GM12878 (cell line): ENCODE data around the gene HK1. TPM values are rescaled to one million over a fixed set of nuclear protein-coding genes. Genes with fewer than 3 reads are reported as not detected.

ENCODE experiments used
- ATAC-seq: fragments of 200-7000 bp; cut with Tn5 transposase; 3 replicates; pipeline ENCODE4 v1.9.1; 2020; ENCODE audit warnings: mild to moderate bottlenecking, moderate library complexity
- BruUV-seq: library from RNA; stranded (reverse); fragments of 400-500 nt; replicated peaks from 2 replicates; lab custom pipeline; 2021; lab: Mats Ljungman, UMichigan
- CTCF ChIA-PET: fragments of 300-600 bp; sonication (Branson Sonifier 250); formaldehyde crosslinking; extraction: SDS; loops from one replicate; lab custom pipeline; 2021; ENCODE audit warnings: inconsistent platforms; lab: Yijun Ruan, JAX
- POLR2A ChIA-PET: fragments of 350-600 bp; formaldehyde crosslinking; extraction: SDS; loops from one replicate; lab custom pipeline; 2021; ENCODE audit warnings: inconsistent platforms; lab: Charles Lee
- RAD21 ChIA-PET: fragments of 300-600 bp; sonication (Branson Sonifier 250); formaldehyde crosslinking; loops from one replicate; lab custom pipeline; 2023; ENCODE audit warnings: antibody characterized with exemption; ENCODE audit not compliant: unreplicated experiment; lab: Charles Lee
- SMC1A ChIA-PET: fragments of 300-600 bp; sonication (Branson Sonifier 250); formaldehyde crosslinking; loops from one replicate; lab custom pipeline; 2023; ENCODE audit not compliant: unreplicated experiment, uncharacterized antibody; lab: Charles Lee
- DNase-seq: peaks from one replicate; pipeline ENCODE4 v3.0.0-alpha.2; 2011; ENCODE audit warnings: low read depth, low spot score
- FAIRE-seq: peaks from 3 replicates; lab custom pipeline; 2011; peaks lifted over from hg19 to GRCh38; lab: Jason Lieb, UNC
- H2AFZ ChIP-seq: 2 replicates; pipeline ENCODE4 v1.6.0; 2011; ENCODE audit warnings: low read depth, low read length, control low read depth; ENCODE audit not compliant: control insufficient read depth
- H3K27ac ChIP-seq: 2 replicates; pipeline ENCODE4 v1.5.1; 2011; ENCODE audit warnings: control low read depth; ENCODE audit not compliant: control insufficient read depth, insufficient read depth
- H3K27me3 ChIP-seq, 2 experiments: replicated peaks in 1 of 2; 2 replicates each; pipeline versions ENCODE4 v1.6.0 to v1.6.1; 2011; ENCODE audit warnings: low read length in 1 of 2; ENCODE audit not compliant: control insufficient read depth in 2 of 2, insufficient read depth in 2 of 2
- H3K36me3 ChIP-seq, 2 experiments: 2 replicates each; pipeline ENCODE4 v1.5.1; 2011; ENCODE audit warnings: low read length in 1 of 2; ENCODE audit not compliant: control insufficient read depth in 2 of 2, insufficient read depth in 2 of 2
- H3K4me1 ChIP-seq: 2 replicates; pipeline ENCODE4 v1.6.1; 2011; ENCODE audit warnings: mild to moderate bottlenecking, low read length, moderate library complexity, mixed read lengths; ENCODE audit not compliant: control insufficient read depth, insufficient read depth
- H3K4me2 ChIP-seq: 2 replicates; pipeline ENCODE4 v1.6.0; 2011; ENCODE audit warnings: control low read depth; ENCODE audit not compliant: control insufficient read depth, insufficient read depth
- H3K4me3 ChIP-seq: fragments of 200-600 bp; sonication (generic); 2 replicates; pipeline ENCODE4 v1.5.1; 2016
- H3K79me2 ChIP-seq: 2 replicates; pipeline ENCODE4 v1.6.0; 2011; ENCODE audit warnings: low read length; ENCODE audit not compliant: control insufficient read depth, insufficient read depth
- H3K9ac ChIP-seq: 2 replicates; pipeline ENCODE4 v1.8.0; 2011; ENCODE audit warnings: low read length, control low read depth, mixed read lengths; ENCODE audit not compliant: control insufficient read depth, insufficient read depth
- H3K9me3 ChIP-seq: replicated peaks from 3 replicates; pipeline ENCODE4 v1.5.1; 2011; ENCODE audit warnings: mild to moderate bottlenecking, low read length; ENCODE audit not compliant: control insufficient read depth, insufficient read depth
- H4K20me1 ChIP-seq: 2 replicates; pipeline ENCODE4 v1.6.0; 2011; ENCODE audit not compliant: control insufficient read depth, insufficient read depth
- CHD1 ChIP-seq: IDR thresholded peaks from 2 replicates; pipeline ENCODE4 v1.6.1; 2012; ENCODE audit warnings: low read depth, low read length, improper control_type of control experiment
- CREB1 ChIP-seq: IDR thresholded peaks from 2 replicates; pipeline ENCODE4 v1.6.1; 2012; ENCODE audit warnings: low read depth, mild to moderate bottlenecking, inconsistent platforms
- EP300 ChIP-seq, 2 experiments: fragments of 150-350 bp in 1 of 2; IDR thresholded peaks; 2 replicates each; pipeline ENCODE4 v1.6.1; 2011 to 2012; ENCODE audit warnings: low read depth in 2 of 2, low read length in 2 of 2, borderline replicate concordance in 1 of 2, improper control_type of control experiment in 1 of 2, inconsistent platforms in 1 of 2; ENCODE audit not compliant: control insufficient read depth in 1 of 2
- ETV6 ChIP-seq, 2 experiments: fragments of 450-650 bp in 1 of 2; IDR thresholded peaks in 1 of 2; conservative IDR thresholded peaks in 1 of 2; 2 replicates each; pipeline ENCODE4 v1.6.1; 2014; ENCODE audit warnings: antibody characterized with exemption in 1 of 2, borderline replicate concordance in 1 of 2, low read depth in 1 of 2, mild to moderate bottlenecking in 1 of 2, moderate library complexity in 1 of 2
- LARP7 ChIP-seq: fragments of 450-650 bp; IDR thresholded peaks from 2 replicates; pipeline ENCODE4 v1.6.1; 2017; ENCODE audit warnings: mild to moderate bottlenecking
- PAX5 ChIP-seq: IDR thresholded peaks from 2 replicates; pipeline ENCODE4 v1.6.1; 2011; ENCODE audit warnings: low read depth, low read length, borderline replicate concordance
- POLR2AphosphoS2 ChIP-seq: IDR thresholded peaks from 2 replicates; pipeline ENCODE4 v1.6.1; 2011; ENCODE audit warnings: low read depth, mild to moderate bottlenecking, low read length, improper control_type of control experiment, moderate library complexity
- SUPT20H ChIP-seq: IDR thresholded peaks from 2 replicates; pipeline ENCODE4 v1.6.1; 2011; ENCODE audit warnings: low read depth, mild to moderate bottlenecking, low read length, moderate library complexity, borderline replicate concordance; ENCODE audit not compliant: control insufficient read depth
- ZBED1 ChIP-seq: IDR thresholded peaks from 2 replicates; pipeline ENCODE4 v1.6.1; 2016; ENCODE audit warnings: borderline replicate concordance
- ZBTB40 ChIP-seq: fragments of 450-650 bp; IDR thresholded peaks from 2 replicates; pipeline ENCODE4 v1.6.1; 2016; ENCODE audit warnings: mild to moderate bottlenecking, moderate library complexity, borderline replicate concordance
- WGBS: methylation state at CpG from one replicate; pipeline ENCODE4 v1.1.6; 2016; ENCODE audit warnings: low lambda C conversion rate; ENCODE audit not compliant: insufficient replicate concordance, insufficient coverage; ENCODE audit errors: missing lambda C conversion rate; 5-methylcytosine and 5-hydroxymethylcytosine counted together
- in situ Hi-C: fragments of 300-500 bp; cut with MboI; formaldehyde crosslinking; loops from 9 replicates; pipeline ENCODE4 v1.14.3; 2018; ENCODE audit warnings: mixed read lengths
- intact Hi-C: fragments of 100-400 bp; cut with micrococcal nuclease; formaldehyde crosslinking; loops from one replicate; pipeline ENCODE4 v1.14.2; 2022; ENCODE audit not compliant: unreplicated experiment
- polyA plus RNA-seq, 11 experiments: library from polyadenylated mRNA; depleted of rRNA in 4 of 11; unstranded in 6 of 11; stranded (reverse) in 5 of 11; fragments of >200 nt; fragmentation: Nextera tagmentation in 4 of 11; fragmentation: Illumina TruSeq in 1 of 11; extraction: Ambion mirVana in 4 of 11; extraction: Trizol in 1 of 11; gene quantifications; 1 replicate in 1 of 11; 2 replicates in 10 of 11; pipeline versions ENCODE4 v1.2.1 to v1.2.3, GENCODE V29; 2011 to 2016; ENCODE audit warnings: inconsistent platforms in 2 of 11, missing spikeins in 2 of 11, low read depth in 1 of 11
- total RNA-seq, 4 experiments: library from RNA; depleted of rRNA in 3 of 4; stranded (reverse); fragments of >200 nt in 3 of 4; fragmentation: Illumina TruSeq in 1 of 4; extraction: Trizol in 1 of 4; gene quantifications; 2 replicates each; pipeline versions ENCODE4 v1.2.1 to v1.2.3, GENCODE V29; 2013 to 2021
- TF ChIP-seq, protein P1 (sequence below), 3 experiments: IDR thresholded peaks in 2 of 3; conservative IDR thresholded peaks in 1 of 3; 2 replicates each; pipeline ENCODE4 v1.5.1; 2011; ENCODE audit warnings: low read depth in 3 of 3, low read length in 3 of 3, mild to moderate bottlenecking in 3 of 3, control low read depth in 2 of 3, moderate library complexity in 2 of 3, inconsistent platforms in 1 of 3, mixed read lengths in 1 of 3; ENCODE audit not compliant: control insufficient read depth in 2 of 3, insufficient read depth in 1 of 3; ENCODE audit errors: extremely low read depth in 1 of 3
- TF ChIP-seq, protein P2 (sequence below): IDR thresholded peaks from 2 replicates; pipeline ENCODE4 v1.6.1; 2011; ENCODE audit warnings: low read depth, mild to moderate bottlenecking, low read length, moderate library complexity, borderline replicate concordance; ENCODE audit errors: extremely low read depth

The HK1 gene
- total and polyA plus RNA-seq, 10 of the 15 experiments (the other 5 are each of a cell fraction or from before 2014, with no cell fraction given) = 3.4 to 77.3 (median 46.6) TPM

GRCh38 chr10:69363666-69364065 lies 85.4 kb downstream of the HK1 start:
- DNase-seq (no peak), ATAC-seq (no peak), FAIRE-seq (no peak)
- TF ChIP-seq ETV6 (conservative IDR thresholded peaks at IDR 0.05 in 1 of 2, IDR thresholded peaks at IDR 0.05 in 1 of 2; ENCODE audit: borderline replicate concordance in 1 of 2, low read depth in 1 of 2) (no peak), SUPT20H (no peak), ZBTB40 (no peak), EP300 (IDR thresholded peaks at IDR 0.05; ENCODE audit: borderline replicate concordance in 1 of 2, control insufficient read depth in 1 of 2, low read depth in 2 of 2, low read length in 2 of 2) (no peak), ZBED1 (no peak), POLR2AphosphoS2 (no peak), LARP7 (no peak), CHD1 (no peak), CREB1 (no peak), PAX5 (no peak)
- TF ChIP-seq, protein P1, sequence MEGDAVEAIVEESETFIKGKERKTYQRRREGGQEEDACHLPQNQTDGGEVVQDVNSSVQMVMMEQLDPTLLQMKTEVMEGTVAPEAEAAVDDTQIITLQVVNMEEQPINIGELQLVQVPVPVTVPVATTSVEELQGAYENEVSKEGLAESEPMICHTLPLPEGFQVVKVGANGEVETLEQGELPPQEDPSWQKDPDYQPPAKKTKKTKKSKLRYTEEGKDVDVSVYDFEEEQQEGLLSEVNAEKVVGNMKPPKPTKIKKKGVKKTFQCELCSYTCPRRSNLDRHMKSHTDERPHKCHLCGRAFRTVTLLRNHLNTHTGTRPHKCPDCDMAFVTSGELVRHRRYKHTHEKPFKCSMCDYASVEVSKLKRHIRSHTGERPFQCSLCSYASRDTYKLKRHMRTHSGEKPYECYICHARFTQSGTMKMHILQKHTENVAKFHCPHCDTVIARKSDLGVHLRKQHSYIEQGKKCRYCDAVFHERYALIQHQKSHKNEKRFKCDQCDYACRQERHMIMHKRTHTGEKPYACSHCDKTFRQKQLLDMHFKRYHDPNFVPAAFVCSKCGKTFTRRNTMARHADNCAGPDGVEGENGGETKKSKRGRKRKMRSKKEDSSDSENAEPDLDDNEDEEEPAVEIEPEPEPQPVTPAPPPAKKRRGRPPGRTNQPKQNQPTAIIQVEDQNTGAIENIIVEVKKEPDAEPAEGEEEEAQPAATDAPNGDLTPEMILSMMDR (IDR thresholded peaks at IDR 0.05 in 2 of 3, conservative IDR thresholded peaks at IDR 0.05 in 1 of 3; ENCODE audit: control insufficient read depth in 2 of 3, extremely low read depth in 1 of 3, insufficient read depth in 1 of 3, low read depth in 3 of 3, low read length in 3 of 3) = no peak
- TF ChIP-seq, protein P2, sequence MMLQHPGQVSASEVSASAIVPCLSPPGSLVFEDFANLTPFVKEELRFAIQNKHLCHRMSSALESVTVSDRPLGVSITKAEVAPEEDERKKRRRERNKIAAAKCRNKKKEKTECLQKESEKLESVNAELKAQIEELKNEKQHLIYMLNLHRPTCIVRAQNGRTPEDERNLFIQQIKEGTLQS = no peak
- Histone ChIP-seq H3K9ac (no peak overlapping the region), H3K27me3 (no peaks in the 10 kb centered on the region), H3K4me3 (no peak overlapping the region), H3K36me3 (peaks cover 16 to 45% of the 10 kb centered on the region in 2 experiments; a peak in 3 of 4 replicates), H3K79me2 (no peaks in the 10 kb centered on the region), H3K4me2 (no peak overlapping the region), H3K27ac (no peak overlapping the region), H3K9me3 (no peaks in the 10 kb centered on the region), H3K4me1 (no peaks in the 10 kb centered on the region), H2AFZ (no peak overlapping the region), H4K20me1 (no peaks in the 10 kb centered on the region)
- ChIA-PET CTCF (interaction anchor here (0.9 to 1.1 kb wide), 3 partner anchors 29 to 144 kb away, joined by 3 read pairs; no protein-coding TSS in a partner anchor), SMC1A (interaction anchor here (0.9 to 1.9 kb wide), 2 partner anchors 36 to 122 kb away, joined by 3 to 4 read pairs; no protein-coding TSS in a partner anchor), POLR2A (no interaction called here), RAD21 (no interaction called here)
- in situ Hi-C loops = no loop called here
- WGBS = 100% methylated on average over 5 of the region's 5 CpGs
- intact Hi-C loops = no loop called here
- no TSS peak for BruUV-seq
